DND-41 (cell line): Measurements from ENCODE around the gene ARHGEF4.

ENCODE experiments used
- ATAC-seq: fragments of 200-7000 bp; cut with Tn5 transposase; 3 replicates; pipeline ENCODE4 v1.9.1; 2021; ENCODE audit warnings: low read depth; ENCODE audit not compliant: insufficient read depth
- DNase-seq: peaks from one replicate; pipeline ENCODE4 v3.0.0-alpha.2; 2020
- H2AFZ ChIP-seq: 2 replicates; pipeline ENCODE4 v1.6.0; 2012; ENCODE audit warnings: low read depth, low read length
- H3K27ac ChIP-seq: 2 replicates; pipeline ENCODE4 v1.5.1; 2012; ENCODE audit warnings: low read length, inconsistent platforms
- H3K27me3 ChIP-seq: fragments of 200-600 bp; sonication (generic); 2 replicates; pipeline ENCODE4 v1.6.0; 2012; ENCODE audit warnings: low read length, mild to moderate bottlenecking, inconsistent platforms; ENCODE audit not compliant: insufficient read depth, poor library complexity
- H3K36me3 ChIP-seq: 2 replicates; pipeline ENCODE4 v1.5.1; 2012; ENCODE audit warnings: low read length, inconsistent platforms; ENCODE audit not compliant: insufficient read depth
- H3K4me1 ChIP-seq: 2 replicates; pipeline ENCODE4 v1.5.1; 2012; ENCODE audit warnings: mild to moderate bottlenecking, low read length; ENCODE audit not compliant: insufficient read depth
- H3K4me2 ChIP-seq: 2 replicates; pipeline ENCODE4 v1.6.0; 2012; ENCODE audit warnings: mild to moderate bottlenecking, moderate library complexity, low read length, inconsistent platforms; ENCODE audit not compliant: insufficient read depth
- H3K4me3 ChIP-seq, 2 experiments: fragments of 200-600 bp in 1 of 2; shearing (Covaris generic) in 1 of 2; 2 replicates each; pipeline ENCODE4 v1.5.1; 2012 to 2016; ENCODE audit warnings: inconsistent platforms in 2 of 2, low read length in 2 of 2, mild to moderate bottlenecking in 2 of 2, low read depth in 1 of 2, moderate library complexity in 1 of 2
- H3K79me2 ChIP-seq: 2 replicates; pipeline ENCODE4 v1.6.0; 2012; ENCODE audit warnings: low read length, inconsistent platforms; ENCODE audit not compliant: insufficient read depth
- H3K9ac ChIP-seq: 2 replicates; pipeline ENCODE4 v1.6.0; 2012; ENCODE audit warnings: low read depth, mild to moderate bottlenecking, inconsistent platforms, low read length, moderate library complexity
- H3K9me3 ChIP-seq: 2 replicates; pipeline ENCODE4 v1.5.1; 2012; ENCODE audit warnings: low read length, moderate library complexity, mild to moderate bottlenecking, inconsistent platforms; ENCODE audit not compliant: insufficient read depth, severe bottlenecking
- H4K20me1 ChIP-seq: 2 replicates; pipeline ENCODE4 v1.6.0; 2012; ENCODE audit warnings: low read length; ENCODE audit not compliant: insufficient read depth
- EZH2 ChIP-seq: IDR thresholded peaks from 3 replicates; pipeline ENCODE4 v1.6.1; 2012; ENCODE audit warnings: borderline replicate concordance, low read depth, mild to moderate bottlenecking, moderate library complexity, low read length, inconsistent platforms; ENCODE audit not compliant: severe bottlenecking
- TF ChIP-seq, protein P1 (sequence below): IDR thresholded peaks from 2 replicates; pipeline ENCODE4 v1.5.1; 2012; ENCODE audit warnings: borderline replicate concordance, low read length, moderate library complexity, mild to moderate bottlenecking; ENCODE audit not compliant: poor library complexity, severe bottlenecking; ENCODE audit errors: extremely low read depth

The ARHGEF4 gene

DNA sequence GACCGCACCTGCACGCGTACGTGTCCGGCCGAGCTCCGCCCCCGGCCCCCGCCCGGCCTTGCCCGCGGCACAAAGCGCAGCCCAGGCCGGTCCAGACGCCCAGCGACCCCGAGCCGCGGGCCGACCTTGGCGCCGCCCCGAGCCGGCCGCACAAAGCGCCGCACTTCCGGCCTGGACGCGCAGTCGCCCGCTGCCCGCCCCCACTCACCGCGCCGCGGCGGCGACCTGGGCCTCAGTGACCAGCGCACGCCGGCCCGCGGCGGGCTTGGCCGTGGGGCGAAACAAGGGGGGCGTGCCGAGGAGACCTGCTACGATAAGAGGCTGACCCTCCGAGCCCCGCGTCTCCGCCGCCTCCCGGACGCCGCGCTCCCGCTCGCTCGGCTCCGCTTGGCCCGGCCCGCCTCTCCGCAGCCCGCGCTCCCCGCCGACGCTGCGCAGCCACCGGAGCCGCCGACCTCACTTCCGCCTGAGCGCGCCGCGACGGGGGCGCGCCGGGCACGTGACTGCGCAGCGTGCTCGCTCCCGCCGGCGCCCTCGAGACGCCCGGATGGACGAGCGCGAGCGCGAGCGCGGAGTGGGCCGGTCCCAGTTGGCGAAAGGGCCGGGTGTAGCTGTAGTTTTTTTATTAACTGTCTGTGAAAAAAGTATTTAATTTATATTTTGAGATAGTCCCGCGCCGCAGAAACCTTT is 256.4 kb downstream of the ARHGEF4 start, which contains the start of gene FAM168B:
Gene FAM168B (minus strand): TSS at position 455 of the 690 bp plus-strand sequence. CDS start 10,814 bp downstream, outside the sequence.
- H3K27ac ChIP-seq = peak within 1 kb of the TSS; percentile 93
- peak within 1 kb of the TSS; percentile 99 for H3K9ac ChIP-seq
- H3K79me2 ChIP-seq = peaks cover 55% of the 10 kb centered on the region
- peaks cover 16% of the 10 kb centered on the region for H3K36me3 ChIP-seq
- peak within 1 kb of the TSS; percentile 75 to 85 for H3K4me3 ChIP-seq
- H2AFZ ChIP-seq = peak within 1 kb of the TSS; percentile 89
- peaks cover 37% of the 10 kb centered on the region; the same call in 1 of the 2 replicates for H4K20me1 ChIP-seq
- peaks cover 25% of the 10 kb centered on the region for H3K4me1 ChIP-seq
- no peaks in the 10 kb centered on the region for H3K27me3 ChIP-seq
- ATAC-seq (peak; percentile 88), DNase-seq (peak; percentile 88)
- no peak for TF ChIP-seq EZH2
- TF ChIP-seq, protein P1, sequence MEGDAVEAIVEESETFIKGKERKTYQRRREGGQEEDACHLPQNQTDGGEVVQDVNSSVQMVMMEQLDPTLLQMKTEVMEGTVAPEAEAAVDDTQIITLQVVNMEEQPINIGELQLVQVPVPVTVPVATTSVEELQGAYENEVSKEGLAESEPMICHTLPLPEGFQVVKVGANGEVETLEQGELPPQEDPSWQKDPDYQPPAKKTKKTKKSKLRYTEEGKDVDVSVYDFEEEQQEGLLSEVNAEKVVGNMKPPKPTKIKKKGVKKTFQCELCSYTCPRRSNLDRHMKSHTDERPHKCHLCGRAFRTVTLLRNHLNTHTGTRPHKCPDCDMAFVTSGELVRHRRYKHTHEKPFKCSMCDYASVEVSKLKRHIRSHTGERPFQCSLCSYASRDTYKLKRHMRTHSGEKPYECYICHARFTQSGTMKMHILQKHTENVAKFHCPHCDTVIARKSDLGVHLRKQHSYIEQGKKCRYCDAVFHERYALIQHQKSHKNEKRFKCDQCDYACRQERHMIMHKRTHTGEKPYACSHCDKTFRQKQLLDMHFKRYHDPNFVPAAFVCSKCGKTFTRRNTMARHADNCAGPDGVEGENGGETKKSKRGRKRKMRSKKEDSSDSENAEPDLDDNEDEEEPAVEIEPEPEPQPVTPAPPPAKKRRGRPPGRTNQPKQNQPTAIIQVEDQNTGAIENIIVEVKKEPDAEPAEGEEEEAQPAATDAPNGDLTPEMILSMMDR = no peak
- H3K9me3 ChIP-seq = no peaks in the 10 kb centered on the region
- H3K4me2 ChIP-seq = peak within 1 kb of the TSS; percentile 84

DNA sequence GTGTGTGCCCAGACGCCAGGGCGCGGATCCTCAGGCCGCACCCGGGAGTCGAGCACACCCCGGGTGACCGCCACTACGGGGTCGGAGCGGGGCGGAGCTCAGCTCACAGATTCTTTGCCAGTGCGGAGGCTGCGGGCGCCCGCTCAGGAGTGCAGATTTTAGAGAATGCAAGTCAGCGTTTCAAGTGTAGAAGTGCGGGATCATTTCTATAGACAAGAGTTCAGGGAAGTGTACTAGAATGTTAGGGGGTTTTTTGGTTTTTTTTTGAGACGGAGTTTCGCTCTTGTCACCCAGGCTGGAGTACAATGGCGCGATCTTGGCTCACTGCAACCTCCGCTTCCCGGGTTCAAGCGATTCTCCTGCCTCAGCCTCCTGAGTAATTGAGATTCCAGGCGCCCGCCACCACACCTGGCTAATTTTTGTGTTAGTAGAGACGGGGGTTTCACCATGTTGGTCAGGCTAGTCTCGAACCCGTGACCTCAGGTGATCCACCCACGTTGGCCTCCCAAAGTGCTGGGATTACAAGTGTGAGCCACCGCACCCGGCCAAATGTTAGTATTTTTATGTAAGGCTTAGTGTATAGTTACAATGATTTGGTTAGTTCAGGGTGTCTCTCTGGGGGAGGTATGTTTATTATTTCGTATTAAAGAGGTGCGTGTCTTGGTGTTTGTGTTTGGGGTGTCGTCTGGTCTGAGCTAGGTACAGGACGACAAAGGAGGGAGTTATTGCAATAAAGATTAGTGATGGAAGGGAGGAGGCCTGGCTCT is 257.2 kb downstream of the ARHGEF4 start:
- Histone ChIP-seq H3K4me3 (peak overlapping the region; percentile 75 to 85), H3K9ac (peak overlapping the region; percentile 99), H2AFZ (peak overlapping the region; percentile 89), H3K27ac (peak overlapping the region; percentile 93), H3K36me3 (peaks cover 9% of the 10 kb centered on the region), H3K9me3 (no peaks in the 10 kb centered on the region), H3K27me3 (no peaks in the 10 kb centered on the region), H3K4me1 (peaks cover 25% of the 10 kb centered on the region), H4K20me1 (peaks cover 31% of the 10 kb centered on the region; the same call in 1 of the 2 replicates), H3K4me2 (peak overlapping the region; percentile 84), H3K79me2 (peaks cover 47% of the 10 kb centered on the region)
- ATAC-seq (peak; percentile 85), DNase-seq (no peak)
- TF ChIP-seq, protein P1 = no peak
- no peak for TF ChIP-seq EZH2

DNA sequence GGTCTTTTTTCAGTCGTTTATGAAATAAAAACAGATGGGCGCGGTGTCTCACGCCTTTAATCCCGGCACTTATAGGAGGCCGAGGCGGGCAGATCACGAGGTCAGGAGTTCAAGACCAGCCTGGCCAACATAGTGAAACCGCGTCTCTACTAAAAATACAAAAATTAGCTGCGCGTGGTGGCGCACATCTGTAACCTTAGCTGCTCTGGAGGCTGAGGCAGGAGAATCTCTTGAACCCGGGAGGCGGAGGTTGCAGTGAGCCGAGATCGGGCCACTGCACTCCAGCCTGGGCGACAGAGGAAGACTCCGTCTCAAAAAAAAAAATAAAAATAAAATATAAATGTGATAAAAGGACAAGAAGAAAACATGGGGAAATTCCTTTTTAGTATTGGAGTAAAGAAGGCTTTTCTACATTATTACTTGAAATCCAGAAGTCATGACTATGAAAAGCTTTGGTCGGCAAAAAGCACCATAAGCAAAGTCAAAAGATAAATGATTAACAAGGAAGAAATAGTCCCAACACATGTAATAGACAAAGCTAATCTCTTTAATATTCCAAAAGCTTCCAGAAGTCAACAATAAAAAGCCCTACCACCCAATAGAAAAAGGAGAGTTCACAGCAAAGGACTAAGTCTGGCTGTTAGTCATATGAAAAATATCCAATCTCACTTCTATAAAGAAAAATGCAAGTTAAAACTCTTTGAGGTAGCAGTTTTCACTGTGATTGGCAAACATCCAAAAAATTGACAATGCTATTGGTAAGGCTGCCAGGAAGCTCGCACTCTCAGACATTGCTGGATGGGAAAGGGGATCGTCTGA is 258.0 kb downstream of the ARHGEF4 start:
- no peak for DNase-seq

More for the DNA sequence above, 258.0 kb downstream of the ARHGEF4 start:
- Histone ChIP-seq H3K4me1 (peaks cover 25% of the 10 kb centered on the region), H3K4me2 (peak overlapping the region; percentile 84), H3K9me3 (no peaks in the 10 kb centered on the region), H3K27ac (peak overlapping the region; percentile 93; the same call in 1 of the 2 replicates), H3K36me3 (peaks cover 5% of the 10 kb centered on the region), H3K9ac (peak overlapping the region; percentile 99), H3K4me3 (peak overlapping the region in 1 of 2 experiments; percentile 75; a peak in 2 of 4 replicates), H3K79me2 (peaks cover 40% of the 10 kb centered on the region), H2AFZ (0 out of 2 replicates have a peak overlapping the region, but pooled peaks have one; percentile 89), H4K20me1 (peaks cover 27% of the 10 kb centered on the region; the same call in 1 of the 2 replicates), H3K27me3 (no peaks in the 10 kb centered on the region)
- TF ChIP-seq, protein P1 = no peak
- no peak for TF ChIP-seq EZH2
- no peak for ATAC-seq
